GM23248 (cell line): ENCODE results near the gene SPR. TPM values are rescaled to one million over a fixed set of nuclear protein-coding genes. Genes with fewer than 3 reads are reported as not detected.

Experiments
- DNase-seq: peaks from one replicate; pipeline ENCODE4 v3.0.0-alpha.2; 2015
- H2AFZ ChIP-seq: fragments of 200-600 bp; sonication (generic); 2 replicates; pipeline ENCODE4 v1.6.1; 2016; ENCODE audit warnings: antibody characterized with exemption
- H3F3A ChIP-seq: fragments of 200-600 bp; sonication (generic); 2 replicates; pipeline ENCODE4 v1.6.1; 2016; ENCODE audit warnings: mild to moderate bottlenecking, antibody characterized with exemption, mixed run types; ENCODE audit not compliant: insufficient read depth
- H3K27ac ChIP-seq: fragments of 200-600 bp; sonication (generic); 2 replicates; pipeline ENCODE4 v1.5.1; 2016; ENCODE audit warnings: mild to moderate bottlenecking
- H3K27me3 ChIP-seq: fragments of 200-600 bp; sonication (generic); replicated peaks from 2 replicates; pipeline ENCODE4 v1.6.1; 2016; ENCODE audit warnings: mild to moderate bottlenecking; ENCODE audit not compliant: insufficient read depth
- H3K36me3 ChIP-seq: fragments of 200-600 bp; sonication (generic); 2 replicates; pipeline ENCODE4 v1.6.1; 2016; ENCODE audit warnings: low read depth, mild to moderate bottlenecking
- H3K4me1 ChIP-seq: fragments of 200-600 bp; sonication (generic); 2 replicates; pipeline ENCODE4 v1.6.1; 2016; ENCODE audit warnings: mild to moderate bottlenecking; ENCODE audit not compliant: insufficient read depth
- H3K4me2 ChIP-seq: fragments of 200-600 bp; sonication (generic); one replicate; pipeline ENCODE4 v1.6.1; 2016; ENCODE audit warnings: mild to moderate bottlenecking; ENCODE audit not compliant: unreplicated experiment
- H3K4me3 ChIP-seq: fragments of 200-600 bp; sonication (generic); 2 replicates; pipeline ENCODE4 v1.5.1; 2016; ENCODE audit warnings: mild to moderate bottlenecking
- H3K79me2 ChIP-seq: fragments of 200-600 bp; sonication (generic); 2 replicates; pipeline ENCODE4 v1.6.1; 2016; ENCODE audit warnings: mild to moderate bottlenecking; ENCODE audit not compliant: insufficient read depth
- H3K9ac ChIP-seq: fragments of 200-600 bp; sonication (generic); 2 replicates; pipeline ENCODE4 v1.6.1; 2016; ENCODE audit warnings: mild to moderate bottlenecking
- H3K9me2 ChIP-seq: fragments of 200-600 bp; sonication (generic); 2 replicates; pipeline ENCODE4 v1.6.1; 2016; ENCODE audit warnings: mixed run types, mild to moderate bottlenecking, moderate library complexity; ENCODE audit not compliant: insufficient read depth
- H3K9me3 ChIP-seq: fragments of 200-600 bp; sonication (generic); one replicate; pipeline ENCODE4 v1.6.1; 2017; ENCODE audit warnings: low read depth
- H4K20me1 ChIP-seq: fragments of 200-600 bp; sonication (generic); 2 replicates; pipeline ENCODE4 v1.6.0; 2016; ENCODE audit not compliant: insufficient read depth
- EZH2 ChIP-seq: fragments of 200-600 bp; sonication (generic); IDR thresholded peaks from 2 replicates; pipeline ENCODE4 v1.6.1; 2018; ENCODE audit warnings: antibody characterized with exemption, mild to moderate bottlenecking; ENCODE audit not compliant: insufficient read depth, poor library complexity, severe bottlenecking
- EZH2phosphoT487 ChIP-seq: fragments of 200-600 bp; sonication (generic); IDR thresholded peaks from 2 replicates; pipeline ENCODE4 v1.6.1; 2018; ENCODE audit warnings: antibody characterized with exemption, moderate library complexity, mild to moderate bottlenecking, low read depth; ENCODE audit not compliant: insufficient read depth
- WGBS, 2 experiments: methylation state at CpG; one replicate each; pipeline ENCODE4 v1.1.6; 2015 to 2017; ENCODE audit warnings: low lambda C conversion rate in 2 of 2, low coverage in 1 of 2; ENCODE audit errors: missing lambda C conversion rate in 2 of 2; 5-methylcytosine and 5-hydroxymethylcytosine counted together
- in situ Hi-C: fragments of 300-500 bp; cut with MboI; formaldehyde crosslinking; loops from 2 replicates; pipeline ENCODE4 v1.15.0; 2020
- polyA plus RNA-seq: library from polyadenylated mRNA; unstranded; fragments of >200 nt; fragmentation: Nextera tagmentation; extraction: Ambion mirVana; gene quantifications from 2 replicates; pipeline ENCODE4 v1.2.1, GENCODE V29; 2016
- total RNA-seq: library from RNA; depleted of rRNA; stranded (reverse); fragments of >200 nt; shearing (Covaris generic); gene quantifications from 2 replicates; pipeline ENCODE4 v1.2.3, GENCODE V29; 2014

Gene SPR
- total and polyA plus RNA-seq, 2 experiments from 2014 or later, result 17.1 to 21.1 TPM

GRCh38 chr2:72864500-72864899, 22.7 kb upstream of the SPR start:
- 0 out of 2 replicates have a peak overlapping the region, but pooled peaks have one; percentile 16 for H3K27ac ChIP-seq
- H3K9ac ChIP-seq, result no peak overlapping the region
- H3K27me3 ChIP-seq, result peaks cover 16% of the 10 kb centered on the region
- no peak overlapping the region for H2AFZ ChIP-seq
- no peak overlapping the region for H3K4me2 ChIP-seq
- in situ Hi-C loops, result no loop called here
- TF ChIP-seq EZH2phosphoT487 (no peak), EZH2 (no peak)
- H4K20me1 ChIP-seq, result no peaks in the 10 kb centered on the region
- H3K79me2 ChIP-seq, result no peaks in the 10 kb centered on the region
- 9 to 14% methylated on average over 2 of the region's 2 CpGs for WGBS, 2 experiments
- no peaks in the 10 kb centered on the region for H3K36me3 ChIP-seq
- H3K4me1 ChIP-seq, result 0 out of 2 replicates have a peak, but pooled peaks cover 4% of the 10 kb centered on the region
- peak; percentile 84 for DNase-seq
- H3F3A ChIP-seq, result 0 out of 2 replicates have a peak, but pooled peaks cover 6% of the 10 kb centered on the region
- H3K9me3 ChIP-seq, result no peaks in the 10 kb centered on the region
- H3K9me2 ChIP-seq, result no peaks in the 10 kb centered on the region
- H3K4me3 ChIP-seq, result no peak overlapping the region

- WGBS, 2 experiments, result 0% methylated on average over 1 of the region's 1 CpG
- no peaks in the 10 kb centered on the region for H3K4me1 ChIP-seq
- no peaks in the 10 kb centered on the region for H3K36me3 ChIP-seq
- no peak for DNase-seq
- no peak overlapping the region for H3K4me2 ChIP-seq
- H2AFZ ChIP-seq, result no peak overlapping the region
- H3K27ac ChIP-seq, result no peak overlapping the region
- H3K9me3 ChIP-seq, result no peaks in the 10 kb centered on the region
- no peaks in the 10 kb centered on the region for H4K20me1 ChIP-seq
- no peak overlapping the region for H3K9ac ChIP-seq
- no peaks in the 10 kb centered on the region for H3F3A ChIP-seq
- TF ChIP-seq EZH2 (no peak), EZH2phosphoT487 (no peak)
- no peak overlapping the region for H3K4me3 ChIP-seq
- H3K79me2 ChIP-seq, result no peaks in the 10 kb centered on the region
- no peaks in the 10 kb centered on the region for H3K9me2 ChIP-seq
- in situ Hi-C loops, result no loop called here
- peaks cover 41% of the 10 kb centered on the region for H3K27me3 ChIP-seq
Measured at GRCh38 chr2:72871060-72871459, 16.1 kb upstream of the SPR start.

- Histone ChIP-seq H2AFZ (no peak overlapping the region), H3K4me3 (no peak overlapping the region), H3K9ac (no peak overlapping the region), H3K4me2 (no peak overlapping the region), H4K20me1 (no peaks in the 10 kb centered on the region), H3K9me3 (no peaks in the 10 kb centered on the region), H3K4me1 (no peaks in the 10 kb centered on the region), H3K36me3 (no peaks in the 10 kb centered on the region), H3K79me2 (no peaks in the 10 kb centered on the region), H3F3A (no peaks in the 10 kb centered on the region), H3K9me2 (no peaks in the 10 kb centered on the region), H3K27me3 (peaks cover 46% of the 10 kb centered on the region), H3K27ac (no peak overlapping the region)
- no peak for TF ChIP-seq EZH2
- no peak for TF ChIP-seq EZH2phosphoT487
- in situ Hi-C loops, result no loop called here
- no peak for DNase-seq
Measured at GRCh38 chr2:72871880-72872279, 15.3 kb upstream of the SPR start.

- no peak overlapping the region for H3K9ac ChIP-seq
- in situ Hi-C loops, result no loop called here
- H3K79me2 ChIP-seq, result no peaks in the 10 kb centered on the region
- H3K4me3 ChIP-seq, result no peak overlapping the region
- WGBS, 2 experiments, result 13% methylated on average over 4 of the region's 4 CpGs
- H3K4me1 ChIP-seq, result no peaks in the 10 kb centered on the region
- 0 out of 2 replicates have a peak, but pooled peaks cover 9% of the 10 kb centered on the region for H3F3A ChIP-seq
- TF ChIP-seq EZH2 (no peak), EZH2phosphoT487 (no peak)
- H3K27ac ChIP-seq, result no peak overlapping the region
- no peaks in the 10 kb centered on the region for H4K20me1 ChIP-seq
- peaks cover 14% of the 10 kb centered on the region for H3K27me3 ChIP-seq
- H2AFZ ChIP-seq, result no peak overlapping the region
- no peak overlapping the region for H3K4me2 ChIP-seq
- H3K36me3 ChIP-seq, result no peaks in the 10 kb centered on the region
- DNase-seq, result peak; percentile 65
- H3K9me2 ChIP-seq, result no peaks in the 10 kb centered on the region
- H3K9me3 ChIP-seq, result no peaks in the 10 kb centered on the region
Measured at GRCh38 chr2:72883356-72883962, 3.7 kb upstream of the SPR start.

- no peaks in the 10 kb centered on the region for H3K27me3 ChIP-seq
- WGBS, 2 experiments, result 35 to 38% methylated on average over 7 of the region's 7 CpGs
Measured at GRCh38 chr2:72886505-72887031, 640 bp upstream of the SPR start.

More at GRCh38 chr2:72886505-72887031, 640 bp upstream of the SPR start:
- Histone ChIP-seq H3K79me2 (no peaks in the 10 kb centered on the region), H3K4me2 (peak overlapping the region; percentile 90), H3K36me3 (no peaks in the 10 kb centered on the region), H3K4me1 (no peaks in the 10 kb centered on the region), H2AFZ (peak overlapping the region; percentile 99), H3F3A (0 out of 2 replicates have a peak, but pooled peaks cover 9% of the 10 kb centered on the region), H3K27ac (peak overlapping the region; percentile 80; the same call in 1 of the 2 replicates), H3K9me3 (no peaks in the 10 kb centered on the region), H3K9ac (peak overlapping the region; percentile 83), H3K9me2 (no peaks in the 10 kb centered on the region), H4K20me1 (no peaks in the 10 kb centered on the region), H3K4me3 (peak overlapping the region; percentile 90)
- no peak for TF ChIP-seq EZH2phosphoT487
- TF ChIP-seq EZH2, result no peak
- no peak for DNase-seq
- in situ Hi-C loops, result no loop called here
